PFSK-1 (cell line): ENCODE measurements around the gene MAD1L1.

Source experiments
- FOXP2 ChIP-seq: optimal IDR thresholded peaks from 2 replicates; pipeline ENCODE3; 2011; ENCODE audit warnings: borderline replicate concordance, control low read depth, inconsistent platforms; ENCODE audit not compliant: insufficient read depth; ENCODE audit errors: extremely low read length, extremely low read depth
- POLR2AphosphoS5 ChIP-seq: IDR thresholded peaks from 2 replicates; pipeline ENCODE4 v1.6.1; 2012; ENCODE audit warnings: low read depth, mild to moderate bottlenecking, control low read depth, low read length, moderate library complexity
- SIN3A ChIP-seq: IDR thresholded peaks from 2 replicates; pipeline ENCODE4 v1.6.1; 2012; ENCODE audit warnings: mild to moderate bottlenecking, low read length, moderate library complexity, borderline replicate concordance; ENCODE audit not compliant: insufficient read depth
- TAF1 ChIP-seq: IDR thresholded peaks from 2 replicates; pipeline ENCODE4 v1.6.1; 2012; ENCODE audit warnings: low read length, control low read depth, borderline replicate concordance; ENCODE audit not compliant: insufficient read depth
- TF ChIP-seq, protein P1 (sequence below), 2 experiments: IDR thresholded peaks; 2 replicates each; pipeline versions ENCODE4 v1.6.1 to v1.8.0; 2011 to 2012; ENCODE audit warnings: low read depth in 2 of 2, low read length in 2 of 2, control low read depth in 1 of 2, inconsistent platforms in 1 of 2, mild to moderate bottlenecking in 1 of 2, moderate library complexity in 1 of 2; ENCODE audit not compliant: insufficient read depth in 1 of 2

The MAD1L1 gene

DNA sequence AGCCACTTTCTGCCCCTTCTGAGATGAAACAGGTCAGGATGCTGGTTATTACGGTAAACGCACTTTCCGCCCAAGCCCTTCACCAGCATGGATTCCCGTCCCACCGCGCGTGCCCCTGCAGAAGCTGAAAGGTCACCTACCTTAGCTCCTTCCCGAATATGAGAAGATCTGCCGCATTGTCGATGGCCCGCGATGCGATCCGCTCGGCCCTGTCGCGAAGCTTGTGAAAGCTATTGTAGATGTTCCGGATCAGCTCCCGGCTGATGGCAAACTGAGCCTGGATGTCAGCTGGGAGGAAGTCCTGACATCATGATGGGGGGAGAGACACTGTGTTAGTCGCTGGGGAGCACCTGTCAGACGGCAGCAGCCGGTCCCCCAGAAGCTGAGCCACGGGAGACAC, 31.4 kb upstream of the MAD1L1 start:
- TF ChIP-seq TAF1 (no peak), POLR2AphosphoS5 (no peak), SIN3A (no peak), FOXP2 (no peak)
- TF ChIP-seq, protein P1, sequence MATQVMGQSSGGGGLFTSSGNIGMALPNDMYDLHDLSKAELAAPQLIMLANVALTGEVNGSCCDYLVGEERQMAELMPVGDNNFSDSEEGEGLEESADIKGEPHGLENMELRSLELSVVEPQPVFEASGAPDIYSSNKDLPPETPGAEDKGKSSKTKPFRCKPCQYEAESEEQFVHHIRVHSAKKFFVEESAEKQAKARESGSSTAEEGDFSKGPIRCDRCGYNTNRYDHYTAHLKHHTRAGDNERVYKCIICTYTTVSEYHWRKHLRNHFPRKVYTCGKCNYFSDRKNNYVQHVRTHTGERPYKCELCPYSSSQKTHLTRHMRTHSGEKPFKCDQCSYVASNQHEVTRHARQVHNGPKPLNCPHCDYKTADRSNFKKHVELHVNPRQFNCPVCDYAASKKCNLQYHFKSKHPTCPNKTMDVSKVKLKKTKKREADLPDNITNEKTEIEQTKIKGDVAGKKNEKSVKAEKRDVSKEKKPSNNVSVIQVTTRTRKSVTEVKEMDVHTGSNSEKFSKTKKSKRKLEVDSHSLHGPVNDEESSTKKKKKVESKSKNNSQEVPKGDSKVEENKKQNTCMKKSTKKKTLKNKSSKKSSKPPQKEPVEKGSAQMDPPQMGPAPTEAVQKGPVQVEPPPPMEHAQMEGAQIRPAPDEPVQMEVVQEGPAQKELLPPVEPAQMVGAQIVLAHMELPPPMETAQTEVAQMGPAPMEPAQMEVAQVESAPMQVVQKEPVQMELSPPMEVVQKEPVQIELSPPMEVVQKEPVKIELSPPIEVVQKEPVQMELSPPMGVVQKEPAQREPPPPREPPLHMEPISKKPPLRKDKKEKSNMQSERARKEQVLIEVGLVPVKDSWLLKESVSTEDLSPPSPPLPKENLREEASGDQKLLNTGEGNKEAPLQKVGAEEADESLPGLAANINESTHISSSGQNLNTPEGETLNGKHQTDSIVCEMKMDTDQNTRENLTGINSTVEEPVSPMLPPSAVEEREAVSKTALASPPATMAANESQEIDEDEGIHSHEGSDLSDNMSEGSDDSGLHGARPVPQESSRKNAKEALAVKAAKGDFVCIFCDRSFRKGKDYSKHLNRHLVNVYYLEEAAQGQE (IDR thresholded peaks at IDR 0.05; ENCODE audit: insufficient read depth in 1 of 2, low read depth in 2 of 2, low read length in 2 of 2), result no peak

DNA sequence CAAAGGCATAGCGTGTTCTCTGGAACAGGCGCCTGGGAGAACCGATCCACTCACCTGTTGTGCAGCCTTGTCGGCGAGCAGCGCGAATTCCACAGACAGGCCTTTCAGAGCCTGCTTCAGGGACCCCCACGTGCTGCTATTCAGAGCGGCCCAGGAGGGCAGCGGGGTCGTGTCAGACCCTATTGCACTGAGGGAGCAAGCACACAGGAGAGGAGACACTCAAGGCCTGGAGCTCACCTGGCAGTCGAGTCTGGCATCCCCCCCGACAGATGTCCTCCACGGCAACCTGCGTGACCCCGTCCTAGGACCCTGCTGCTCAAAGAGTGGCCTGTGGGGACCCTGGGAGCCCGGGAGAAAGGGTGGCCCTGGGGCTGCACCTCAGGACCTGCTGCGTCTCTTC, 30.4 kb upstream of the MAD1L1 start:
- TF ChIP-seq, protein P1 (IDR thresholded peaks at IDR 0.05; ENCODE audit: insufficient read depth in 1 of 2, low read depth in 2 of 2, low read length in 2 of 2), result no peak
- TF ChIP-seq SIN3A (no peak), TAF1 (no peak), POLR2AphosphoS5 (no peak), FOXP2 (no peak)

DNA sequence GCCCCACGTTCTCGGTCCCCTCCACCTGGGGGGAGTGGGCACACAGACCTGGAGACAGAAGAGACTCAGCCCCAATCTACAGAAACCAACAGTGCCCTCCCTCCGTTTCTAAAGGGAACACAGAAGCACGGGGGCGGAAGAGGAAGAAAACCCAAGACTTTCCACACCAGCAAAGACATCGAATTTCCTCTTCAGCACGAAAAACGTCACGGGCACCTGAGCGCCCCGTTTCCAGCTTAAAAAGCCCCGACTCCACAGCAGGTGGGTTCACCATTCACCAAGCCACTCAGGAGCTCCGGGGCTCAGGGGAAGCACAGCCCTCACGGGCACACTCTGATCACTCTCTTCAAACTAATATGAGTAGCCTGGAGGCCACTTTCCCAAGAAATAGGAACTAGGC, 28.9 kb upstream of the MAD1L1 start:
- TF ChIP-seq FOXP2 (no peak), TAF1 (no peak), SIN3A (no peak), POLR2AphosphoS5 (no peak)
- TF ChIP-seq, protein P1 (IDR thresholded peaks at IDR 0.05; ENCODE audit: insufficient read depth in 1 of 2, low read depth in 2 of 2, low read length in 2 of 2), result no peak

DNA sequence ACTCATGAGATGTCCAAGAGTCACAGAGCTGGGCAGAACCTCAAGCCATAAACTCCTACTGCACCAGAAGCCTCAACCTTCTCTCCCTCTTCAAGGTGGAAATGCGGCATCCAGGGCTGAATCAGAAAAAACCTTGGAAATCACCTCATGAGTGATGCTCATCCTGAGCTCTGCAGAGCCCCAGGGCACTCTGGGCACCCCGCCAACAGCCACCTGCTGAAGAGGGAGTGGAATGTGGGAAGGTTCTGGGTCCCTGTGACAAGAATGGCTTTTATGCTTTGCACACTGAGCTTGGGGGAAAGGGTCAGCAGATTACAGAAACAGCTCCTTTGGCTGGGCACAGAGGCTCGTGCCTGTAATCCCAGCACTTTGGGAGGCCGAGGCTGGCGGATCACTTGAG, 28.1 kb upstream of the MAD1L1 start:
- TF ChIP-seq SIN3A (no peak), FOXP2 (no peak), POLR2AphosphoS5 (no peak), TAF1 (no peak)
- TF ChIP-seq, protein P1 (IDR thresholded peaks at IDR 0.05; ENCODE audit: insufficient read depth in 1 of 2, low read depth in 2 of 2, low read length in 2 of 2), result no peak

DNA sequence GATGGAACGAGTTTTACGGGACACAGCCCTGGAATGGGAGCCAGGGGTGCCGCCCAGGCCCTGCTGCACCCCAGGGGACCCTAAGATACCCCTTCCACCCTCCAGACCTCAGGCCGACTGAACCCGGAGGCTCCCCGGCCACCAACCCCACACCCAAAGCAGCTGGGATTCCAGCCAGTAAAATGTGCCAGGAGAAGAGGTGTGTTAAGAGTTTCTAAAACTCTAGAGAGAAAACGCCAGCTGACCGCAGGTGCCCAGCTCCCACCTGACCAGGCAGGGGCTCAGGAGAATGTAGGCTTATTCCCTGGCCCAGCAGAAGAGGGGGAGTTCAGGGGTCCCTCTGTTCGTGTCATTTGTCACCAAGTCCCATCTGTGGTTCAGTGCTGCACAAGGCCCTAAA, 26.7 kb upstream of the MAD1L1 start:
- no peak for TF ChIP-seq SIN3A
